Measurements from ENCODE around the gene OSBPL2. TPM values are rescaled to one million over a fixed set of nuclear protein-coding genes. Genes with fewer than 3 reads are reported as not detected.

OSBPL2 gene
- polyA plus RNA-seq, 1 donor, result 35.7 TPM

DNA sequence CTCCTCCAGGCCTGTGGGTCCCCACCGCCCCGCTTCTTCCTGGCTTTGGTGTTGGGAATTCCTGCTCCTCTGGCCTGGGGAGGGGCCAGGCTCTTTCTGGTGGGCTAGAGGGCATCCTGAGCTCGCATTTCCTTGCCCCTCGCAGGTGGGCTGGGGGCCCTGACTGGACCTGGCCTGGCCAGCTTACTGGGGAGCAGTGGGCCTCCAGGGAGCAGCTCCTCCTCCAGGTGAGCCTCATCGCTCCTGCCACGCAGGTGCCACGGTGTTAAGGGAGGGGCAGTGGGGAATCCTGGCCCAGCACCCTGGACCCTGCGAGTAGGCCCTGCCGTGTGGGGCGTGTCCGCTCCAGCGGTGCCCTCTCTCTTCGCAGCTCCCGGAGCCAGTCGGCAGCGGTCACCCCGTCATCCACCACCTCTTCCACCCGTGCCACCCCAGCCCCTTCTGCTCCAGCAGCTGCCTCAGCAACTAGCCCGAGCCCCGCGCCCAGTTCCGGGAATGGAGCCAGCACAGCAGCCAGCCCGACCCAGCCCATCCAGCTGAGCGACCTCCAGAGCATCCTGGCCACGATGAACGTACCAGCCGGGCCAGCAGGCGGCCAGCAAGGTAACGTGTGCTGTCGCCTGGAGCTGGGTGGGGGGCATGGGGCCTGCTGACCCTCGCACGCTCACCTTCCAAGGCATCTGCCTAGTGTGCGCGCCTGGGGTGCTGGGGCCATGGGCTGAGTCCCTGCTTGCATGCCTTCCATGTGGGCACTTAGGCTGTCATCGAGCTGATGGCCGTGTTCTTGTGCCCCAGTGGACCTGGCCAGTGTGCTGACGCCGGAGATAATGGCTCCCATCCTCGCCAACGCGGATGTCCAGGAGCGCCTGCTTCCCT lies 69.1 kb downstream of the OSBPL2 start:
- WGBS (ENCODE audit: insufficient coverage, low lambda C conversion rate), result no CpG with 5 or more reads among the region's 42 CpGs
- Histone ChIP-seq H3K4me1 (ENCODE audit: control insufficient read depth, insufficient read depth, low read length) (peaks cover 17% of the 10 kb centered on the region), H3K4me3 (ENCODE audit: low read length) (no peak overlapping the region), H3K27me3 (ENCODE audit: control insufficient read depth, insufficient read depth, low read length) (no peaks in the 10 kb centered on the region), H3K36me3 (ENCODE audit: control insufficient read depth, insufficient read depth, low read length) (peaks cover 70% of the 10 kb centered on the region), H3K9me3 (ENCODE audit: control insufficient read depth, low read depth, low read length) (no peaks in the 10 kb centered on the region), H3K27ac (ENCODE audit: low read length) (no peak overlapping the region)
- DNase-seq, result no peak

DNA sequence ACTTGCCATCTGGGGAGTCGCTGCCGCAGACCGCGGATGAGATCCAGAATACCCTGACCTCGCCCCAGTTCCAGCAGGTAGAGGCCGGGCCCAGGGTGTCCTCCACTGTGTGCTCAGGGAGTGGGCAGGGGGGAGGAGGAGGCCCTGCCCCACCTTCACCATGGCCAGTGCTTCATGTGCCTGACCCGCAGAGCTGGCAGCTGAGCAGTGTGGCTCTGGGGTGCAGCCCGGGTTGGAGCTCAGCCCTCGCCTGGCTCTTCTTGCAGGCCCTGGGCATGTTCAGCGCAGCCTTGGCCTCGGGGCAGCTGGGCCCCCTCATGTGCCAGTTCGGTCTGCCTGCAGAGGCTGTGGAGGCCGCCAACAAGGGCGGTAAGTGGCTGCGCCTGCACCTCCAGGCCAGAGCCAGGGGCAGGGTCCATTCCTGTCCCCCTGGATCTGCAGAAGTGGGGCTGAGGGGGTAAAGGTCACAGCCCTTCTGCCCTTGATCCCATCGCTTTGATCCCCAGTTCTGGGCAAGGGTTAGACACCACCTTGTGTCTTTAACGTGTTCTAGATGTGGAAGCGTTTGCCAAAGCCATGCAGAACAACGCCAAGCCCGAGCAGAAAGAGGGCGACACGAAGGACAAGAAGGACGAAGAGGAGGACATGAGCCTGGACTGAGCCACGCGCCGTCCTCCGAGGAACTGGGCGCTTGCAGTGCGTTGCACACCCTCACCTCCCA lies 69.9 kb downstream of the OSBPL2 start:
- H3K4me3 ChIP-seq (ENCODE audit: low read length), result no peak overlapping the region
- H3K27me3 ChIP-seq (ENCODE audit: control insufficient read depth, insufficient read depth, low read length), result no peaks in the 10 kb centered on the region
- H3K36me3 ChIP-seq (ENCODE audit: control insufficient read depth, insufficient read depth, low read length), result peaks cover 74% of the 10 kb centered on the region
- no peaks in the 10 kb centered on the region for H3K9me3 ChIP-seq (ENCODE audit: control insufficient read depth, low read depth, low read length)
- no peak for DNase-seq
- H3K27ac ChIP-seq (ENCODE audit: low read length), result no peak overlapping the region
- no CpG with 5 or more reads among the region's 29 CpGs for WGBS (ENCODE audit: insufficient coverage, low lambda C conversion rate)
- peaks cover 17% of the 10 kb centered on the region for H3K4me1 ChIP-seq (ENCODE audit: control insufficient read depth, insufficient read depth, low read length)

DNA sequence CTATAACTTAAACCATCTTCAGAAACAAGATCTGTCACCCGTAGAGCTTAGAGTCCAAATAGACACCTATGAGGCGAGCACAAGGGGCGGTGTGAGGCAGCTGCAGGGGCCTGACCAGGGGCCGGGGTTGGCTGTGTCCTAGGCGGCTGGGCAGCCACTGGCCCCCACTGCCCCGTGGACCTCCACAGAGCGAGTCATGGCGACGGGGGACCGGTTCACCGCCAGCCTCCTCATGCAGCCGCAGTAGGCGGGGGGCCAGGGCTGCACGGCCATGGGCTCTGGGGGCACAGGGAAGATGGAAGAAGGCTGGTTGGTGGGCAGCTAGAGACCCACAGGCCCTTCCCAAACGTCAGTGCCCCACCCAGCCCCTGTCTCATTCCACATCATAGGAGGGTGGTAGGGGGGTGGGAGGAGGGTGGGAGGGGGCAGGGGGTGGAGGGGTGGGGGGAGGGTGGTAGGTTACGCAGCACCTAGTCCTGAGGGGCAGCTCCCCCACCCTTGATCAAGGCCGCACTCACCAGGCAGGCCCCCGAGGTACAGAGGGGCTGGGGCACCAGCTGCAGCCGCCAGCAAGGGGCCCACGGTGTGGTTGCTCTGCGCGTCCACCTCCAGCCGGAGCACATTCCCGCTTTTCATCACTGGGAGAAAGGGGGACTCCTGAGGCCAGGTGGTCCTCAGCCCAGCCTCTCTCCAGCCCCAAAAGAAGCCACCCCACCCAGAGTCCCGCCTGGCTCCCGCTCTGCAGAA lies 71.0 kb downstream of the OSBPL2 start:
- WGBS (ENCODE audit: insufficient coverage, low lambda C conversion rate), result no CpG with 5 or more reads among the region's 26 CpGs
- Histone ChIP-seq H3K9me3 (ENCODE audit: control insufficient read depth, low read depth, low read length) (no peaks in the 10 kb centered on the region), H3K36me3 (ENCODE audit: control insufficient read depth, insufficient read depth, low read length) (peaks cover 76% of the 10 kb centered on the region), H3K27me3 (ENCODE audit: control insufficient read depth, insufficient read depth, low read length) (no peaks in the 10 kb centered on the region), H3K27ac (ENCODE audit: low read length) (no peak overlapping the region), H3K4me3 (ENCODE audit: low read length) (no peak overlapping the region), H3K4me1 (ENCODE audit: control insufficient read depth, insufficient read depth, low read length) (peaks cover 11% of the 10 kb centered on the region)
- no peak for DNase-seq

DNA sequence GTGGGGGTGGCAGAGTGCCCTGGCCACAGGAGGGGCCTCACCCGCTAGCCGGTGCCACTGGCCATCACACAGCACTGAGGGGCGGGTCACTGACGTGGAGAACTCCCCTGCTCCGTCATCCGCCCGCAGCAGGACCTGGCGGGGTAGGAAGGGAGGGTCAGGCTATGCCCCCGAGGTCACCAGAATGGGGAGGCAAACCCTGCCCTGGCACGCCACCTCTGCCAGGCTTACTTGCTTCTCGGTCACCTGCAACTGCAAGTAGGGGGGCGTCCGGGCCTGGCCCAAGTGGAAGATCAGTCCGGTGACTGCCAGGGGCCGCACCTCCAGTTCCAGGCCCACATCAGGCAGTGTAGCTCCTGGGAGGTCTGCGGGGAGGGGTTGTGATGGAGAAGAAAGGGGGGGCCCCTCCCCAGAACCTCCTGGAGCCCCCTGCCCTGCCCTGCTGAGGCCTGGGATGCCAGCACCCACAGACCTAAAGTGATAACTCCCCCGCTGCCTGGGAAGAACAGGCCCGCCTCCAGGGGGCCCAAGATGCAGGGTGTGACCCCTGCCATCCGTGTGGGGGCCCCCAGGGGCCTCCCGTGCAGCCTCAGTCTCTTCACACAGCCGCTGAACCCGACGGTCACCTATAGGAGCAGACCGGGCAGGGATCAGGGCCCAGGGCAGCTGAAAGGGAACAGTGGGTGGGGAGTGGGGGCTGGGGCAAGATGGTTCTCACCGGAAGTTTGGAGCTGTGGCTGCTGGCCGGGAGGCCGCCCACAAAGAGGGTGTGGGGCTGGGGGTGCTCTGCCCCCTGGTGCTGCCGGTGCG lies 71.8 kb downstream of the OSBPL2 start:
- Histone ChIP-seq H3K27me3 (ENCODE audit: control insufficient read depth, insufficient read depth, low read length) (no peaks in the 10 kb centered on the region), H3K4me3 (ENCODE audit: low read length) (no peak overlapping the region), H3K4me1 (ENCODE audit: control insufficient read depth, insufficient read depth, low read length) (peaks cover 4% of the 10 kb centered on the region), H3K9me3 (ENCODE audit: control insufficient read depth, low read depth, low read length) (no peaks in the 10 kb centered on the region), H3K27ac (ENCODE audit: low read length) (no peak overlapping the region), H3K36me3 (ENCODE audit: control insufficient read depth, insufficient read depth, low read length) (peaks cover 75% of the 10 kb centered on the region)
- DNase-seq, result no peak
- WGBS (ENCODE audit: insufficient coverage, low lambda C conversion rate), result no CpG with 5 or more reads among the region's 29 CpGs

DNA sequence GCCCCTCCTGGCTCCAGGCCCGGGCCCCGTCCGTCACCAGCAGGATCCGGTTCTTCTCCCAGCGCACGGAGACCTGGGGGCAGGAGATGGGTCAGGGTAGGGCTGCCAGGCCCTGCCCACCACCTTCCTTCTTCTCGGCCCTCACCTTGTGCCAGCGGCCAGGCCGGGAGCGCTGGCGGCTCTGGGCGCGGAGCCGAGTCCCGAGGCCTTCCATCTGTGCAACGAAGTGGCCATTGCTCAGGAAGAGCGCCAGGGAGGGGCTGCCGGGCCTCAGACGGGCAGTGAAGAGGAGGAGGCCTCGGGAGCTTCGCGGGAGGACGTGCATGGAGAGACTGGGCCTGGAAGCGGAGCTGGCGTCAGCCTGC lies 72.4 kb downstream of the OSBPL2 start:
- no CpG with 5 or more reads among the region's 25 CpGs for WGBS (ENCODE audit: insufficient coverage, low lambda C conversion rate)
- Histone ChIP-seq H3K27ac (ENCODE audit: low read length) (no peak overlapping the region), H3K36me3 (ENCODE audit: control insufficient read depth, insufficient read depth, low read length) (peaks cover 75% of the 10 kb centered on the region), H3K27me3 (ENCODE audit: control insufficient read depth, insufficient read depth, low read length) (no peaks in the 10 kb centered on the region), H3K4me1 (ENCODE audit: control insufficient read depth, insufficient read depth, low read length) (no peaks in the 10 kb centered on the region), H3K9me3 (ENCODE audit: control insufficient read depth, low read depth, low read length) (no peaks in the 10 kb centered on the region), H3K4me3 (ENCODE audit: low read length) (no peak overlapping the region)
- no peak for DNase-seq

DNA sequence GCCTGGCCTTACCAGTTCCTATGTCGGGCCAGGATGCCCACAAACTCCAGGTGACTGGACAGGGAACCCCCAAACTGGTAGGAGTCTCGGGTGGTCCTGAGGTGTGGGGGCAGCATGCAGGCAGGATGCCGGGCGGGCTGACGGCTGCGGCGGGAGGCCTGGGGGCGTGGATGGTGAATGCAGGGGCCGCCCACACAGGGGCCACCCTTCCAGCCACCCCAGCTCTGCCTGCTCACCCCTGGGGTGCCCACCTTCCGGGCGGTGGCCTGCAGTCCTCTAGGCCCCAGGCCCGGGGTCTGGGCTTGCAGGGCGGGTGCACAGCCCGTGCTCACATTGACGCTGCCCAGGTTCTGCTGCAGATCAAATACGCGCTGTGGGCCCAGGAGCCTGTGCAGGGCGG lies 72.8 kb downstream of the OSBPL2 start:
- Histone ChIP-seq H3K4me3 (ENCODE audit: low read length) (no peak overlapping the region), H3K36me3 (ENCODE audit: control insufficient read depth, insufficient read depth, low read length) (peaks cover 75% of the 10 kb centered on the region)
- WGBS (ENCODE audit: insufficient coverage, low lambda C conversion rate), result no CpG with 5 or more reads among the region's 18 CpGs

DNA sequence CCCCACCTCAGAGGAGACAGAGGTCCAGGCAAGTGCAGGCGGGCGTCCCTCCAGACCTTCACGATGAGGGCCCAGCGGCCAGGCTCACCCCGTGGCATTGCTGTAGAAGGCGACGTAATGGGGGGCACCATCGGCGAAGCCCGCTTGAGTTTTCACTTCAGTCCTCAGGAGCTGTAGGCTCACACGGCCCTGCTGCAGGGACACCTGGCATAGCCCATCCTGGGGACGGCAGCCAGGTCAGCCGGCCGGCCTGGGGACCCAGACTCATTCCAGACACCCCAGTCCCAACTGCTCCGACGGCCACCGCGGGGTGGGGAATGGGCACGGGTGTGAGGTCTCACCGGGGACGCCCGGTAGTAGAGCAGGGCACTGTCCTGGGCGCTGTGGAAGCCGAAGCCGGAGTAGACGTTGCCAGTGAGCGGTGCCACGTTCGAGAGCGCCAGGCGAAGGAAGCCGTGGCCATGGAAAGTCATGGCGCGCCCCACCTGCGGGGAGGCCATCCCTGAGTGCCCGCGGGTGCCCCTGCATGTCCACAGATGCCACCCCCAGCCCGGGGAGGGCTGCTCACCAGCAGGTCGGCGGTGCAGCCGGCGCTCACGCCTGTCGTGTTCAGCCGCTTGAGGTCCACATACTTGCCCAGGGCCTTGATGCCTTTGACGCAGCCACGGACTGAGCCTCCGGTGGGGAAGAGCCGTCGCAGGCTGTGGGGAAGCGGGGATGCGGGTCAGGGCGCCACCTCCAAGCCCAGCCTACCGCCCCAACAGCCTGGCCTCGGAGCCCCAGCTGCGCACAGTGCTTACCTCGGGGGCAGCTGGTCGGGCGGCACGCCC lies 73.7 kb downstream of the OSBPL2 start:
- Histone ChIP-seq H3K4me3 (ENCODE audit: low read length) (no peak overlapping the region), H3K4me1 (ENCODE audit: control insufficient read depth, insufficient read depth, low read length) (no peaks in the 10 kb centered on the region), H3K9me3 (ENCODE audit: control insufficient read depth, low read depth, low read length) (no peaks in the 10 kb centered on the region), H3K36me3 (ENCODE audit: control insufficient read depth, insufficient read depth, low read length) (peaks cover 72% of the 10 kb centered on the region), H3K27me3 (ENCODE audit: control insufficient read depth, insufficient read depth, low read length) (no peaks in the 10 kb centered on the region), H3K27ac (ENCODE audit: low read length) (no peak overlapping the region)
- no peak for DNase-seq
- no CpG with 5 or more reads among the region's 60 CpGs for WGBS (ENCODE audit: insufficient coverage, low lambda C conversion rate)

More for the DNA sequence above, 72.8 kb downstream of the OSBPL2 start:
- Histone ChIP-seq H3K27ac (ENCODE audit: low read length) (no peak overlapping the region), H3K27me3 (ENCODE audit: control insufficient read depth, insufficient read depth, low read length) (no peaks in the 10 kb centered on the region), H3K4me1 (ENCODE audit: control insufficient read depth, insufficient read depth, low read length) (no peaks in the 10 kb centered on the region), H3K9me3 (ENCODE audit: control insufficient read depth, low read depth, low read length) (no peaks in the 10 kb centered on the region)
- DNase-seq, result no peak

DNA sequence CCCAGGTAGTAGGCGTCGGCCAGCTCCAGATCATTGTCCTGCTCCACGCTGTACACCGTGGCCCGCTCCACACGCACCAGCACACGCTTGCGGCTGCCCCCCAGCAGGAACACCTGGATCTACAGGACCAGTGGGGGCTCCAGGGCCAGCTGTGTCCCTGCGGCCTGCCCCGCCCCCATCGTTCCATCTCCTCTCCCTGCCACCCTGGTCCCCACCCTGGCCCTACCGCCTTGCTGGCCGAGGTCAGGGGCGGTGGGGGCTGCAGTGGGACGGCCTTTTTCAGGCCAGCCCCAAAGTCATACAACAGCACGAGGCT lies 74.3 kb downstream of the OSBPL2 start:
- no peak for DNase-seq
- Histone ChIP-seq H3K9me3 (ENCODE audit: control insufficient read depth, low read depth, low read length) (no peaks in the 10 kb centered on the region), H3K27ac (ENCODE audit: low read length) (no peak overlapping the region), H3K27me3 (ENCODE audit: control insufficient read depth, insufficient read depth, low read length) (no peaks in the 10 kb centered on the region), H3K36me3 (ENCODE audit: control insufficient read depth, insufficient read depth, low read length) (peaks cover 72% of the 10 kb centered on the region), H3K4me3 (ENCODE audit: low read length) (no peak overlapping the region), H3K4me1 (ENCODE audit: control insufficient read depth, insufficient read depth, low read length) (no peaks in the 10 kb centered on the region)
- no CpG with 5 or more reads among the region's 16 CpGs for WGBS (ENCODE audit: insufficient coverage, low lambda C conversion rate)

DNA sequence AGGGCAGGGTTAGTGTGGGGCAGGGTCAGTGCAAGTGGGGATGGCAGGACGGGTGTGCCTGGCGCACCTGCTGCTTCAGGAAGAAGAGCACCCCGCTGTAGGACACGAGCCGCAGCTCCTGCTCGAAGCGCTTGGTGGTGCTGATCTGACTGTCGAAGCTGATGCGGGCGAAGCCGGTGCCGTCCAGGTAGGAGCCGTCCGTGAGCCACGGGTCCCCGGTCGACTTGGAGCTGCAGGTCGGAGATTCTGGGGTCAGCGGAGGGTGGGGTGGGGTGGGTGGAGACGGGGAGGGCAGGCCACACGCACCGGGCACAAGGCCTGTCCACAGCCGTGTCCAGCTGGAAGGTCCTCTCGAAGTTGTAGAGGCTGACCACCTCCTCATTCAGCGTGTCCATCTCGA lies 74.7 kb downstream of the OSBPL2 start:
- Histone ChIP-seq H3K36me3 (ENCODE audit: control insufficient read depth, insufficient read depth, low read length) (peaks cover 68% of the 10 kb centered on the region), H3K4me1 (ENCODE audit: control insufficient read depth, insufficient read depth, low read length) (no peaks in the 10 kb centered on the region), H3K9me3 (ENCODE audit: control insufficient read depth, low read depth, low read length) (no peaks in the 10 kb centered on the region), H3K27ac (ENCODE audit: low read length) (no peak overlapping the region), H3K27me3 (ENCODE audit: control insufficient read depth, insufficient read depth, low read length) (no peaks in the 10 kb centered on the region), H3K4me3 (ENCODE audit: low read length) (no peak overlapping the region)
- WGBS (ENCODE audit: insufficient coverage, low lambda C conversion rate), result no CpG with 5 or more reads among the region's 26 CpGs
- no peak for DNase-seq
